H9 (cell line): ENCODE data around the gene EIF3K. TPM values are rescaled to one million over a fixed set of nuclear protein-coding genes. Genes with fewer than 3 reads are reported as not detected.

ENCODE experiments used
- DNase-seq: peaks from one replicate; pipeline ENCODE4 v3.0.0-alpha.2; 2017
- H2AFZ ChIP-seq: one replicate; pipeline ENCODE4 v1.6.1; 2013; ENCODE audit warnings: mild to moderate bottlenecking, low read length, control low read depth, moderate library complexity
- H2AK5ac ChIP-seq: 2 replicates; pipeline ENCODE4 v1.6.1; 2013; ENCODE audit warnings: low read length, control low read depth, mixed read lengths; ENCODE audit not compliant: insufficient read length
- H2BK120ac ChIP-seq: one replicate; pipeline ENCODE4 v1.6.1; 2013; ENCODE audit warnings: low read depth, mild to moderate bottlenecking, low read length, control low read depth, inconsistent platforms; ENCODE audit not compliant: poor library complexity, severe bottlenecking
- H2BK12ac ChIP-seq: 2 replicates; pipeline ENCODE4 v1.6.1; 2013; ENCODE audit warnings: low read length, control low read depth, mixed read lengths, low read depth; ENCODE audit not compliant: insufficient read length
- H2BK15ac ChIP-seq: 2 replicates; pipeline ENCODE4 v1.6.1; 2013; ENCODE audit warnings: low read depth, low read length, control low read depth
- H2BK20ac ChIP-seq: one replicate; pipeline ENCODE4 v1.6.1; 2013; ENCODE audit warnings: low read depth, mild to moderate bottlenecking, low read length, control low read depth, inconsistent platforms; ENCODE audit not compliant: poor library complexity, severe bottlenecking
- H2BK5ac ChIP-seq: 2 replicates; pipeline ENCODE4 v1.6.1; 2013; ENCODE audit warnings: low read length, control low read depth, mixed read lengths; ENCODE audit not compliant: insufficient read length
- H3K14ac ChIP-seq: 2 replicates; pipeline ENCODE4 v1.6.1; 2013; ENCODE audit warnings: low read length, control low read depth; ENCODE audit not compliant: insufficient read depth
- H3K18ac ChIP-seq: 2 replicates; pipeline ENCODE4 v1.6.1; 2013; ENCODE audit warnings: low read depth, mild to moderate bottlenecking, mixed read lengths, low read length, control low read depth; ENCODE audit not compliant: insufficient read length
- H3K23ac ChIP-seq: 2 replicates; pipeline ENCODE4 v1.6.1; 2013; ENCODE audit warnings: low read length, control low read depth, mixed read lengths, low read depth; ENCODE audit not compliant: insufficient read length
- H3K23me2 ChIP-seq: 2 replicates; pipeline ENCODE4 v1.6.1; 2013; ENCODE audit warnings: low read depth, mild to moderate bottlenecking, mixed read lengths, low read length, control low read depth; ENCODE audit not compliant: insufficient read length, poor library complexity, severe bottlenecking
- H3K27ac ChIP-seq: 2 replicates; pipeline ENCODE4 v1.5.1; 2013; ENCODE audit warnings: low read length, control low read depth, mixed read lengths, low read depth; ENCODE audit not compliant: insufficient read length
- H3K27me3 ChIP-seq: 2 replicates; pipeline ENCODE4 v1.6.1; 2013; ENCODE audit warnings: low read length, control low read depth, inconsistent platforms; ENCODE audit not compliant: insufficient read depth
- H3K4ac ChIP-seq: 2 replicates; pipeline ENCODE4 v1.6.1; 2013; ENCODE audit warnings: low read depth, mild to moderate bottlenecking, control low read depth, inconsistent platforms, low read length, moderate library complexity
- H3K4me1 ChIP-seq: 2 replicates; pipeline ENCODE4 v1.6.1; 2013; ENCODE audit warnings: low read length, control low read depth, inconsistent platforms; ENCODE audit not compliant: insufficient read depth
- H3K4me2 ChIP-seq: 2 replicates; pipeline ENCODE4 v1.6.1; 2013; ENCODE audit warnings: low read length, control low read depth, mixed read lengths; ENCODE audit not compliant: insufficient read length, insufficient read depth
- H3K56ac ChIP-seq: 2 replicates; pipeline ENCODE4 v1.6.1; 2013; ENCODE audit warnings: low read depth, mild to moderate bottlenecking, mixed read lengths, low read length, control low read depth; ENCODE audit not compliant: insufficient read length
- H3K79me1 ChIP-seq: 2 replicates; pipeline ENCODE4 v1.6.1; 2013; ENCODE audit warnings: low read depth, mild to moderate bottlenecking, moderate library complexity, low read length, control low read depth, inconsistent platforms; ENCODE audit not compliant: insufficient read depth, poor library complexity, severe bottlenecking
- H3K79me2 ChIP-seq: 2 replicates; pipeline ENCODE4 v1.6.1; 2013; ENCODE audit warnings: low read length, control low read depth, inconsistent platforms; ENCODE audit not compliant: insufficient read depth
- H3K9ac ChIP-seq: 2 replicates; pipeline ENCODE4 v1.6.1; 2013; ENCODE audit warnings: low read length, control low read depth, mixed read lengths; ENCODE audit not compliant: insufficient read length; ENCODE audit errors: extremely low read depth
- H3K9me3 ChIP-seq: one replicate; pipeline ENCODE4 v1.6.1; 2013; ENCODE audit warnings: low read depth, low read length, inconsistent platforms; ENCODE audit not compliant: control insufficient read depth
- H3T11ph ChIP-seq: one replicate; pipeline ENCODE4 v1.6.1; 2013; ENCODE audit warnings: mild to moderate bottlenecking, low read length, control low read depth, inconsistent platforms
- H4K20me1 ChIP-seq: one replicate; pipeline ENCODE4 v1.6.1; 2013; ENCODE audit not compliant: control insufficient read depth, insufficient read length, insufficient read depth
- H4K5ac ChIP-seq: 2 replicates; pipeline ENCODE4 v1.6.1; 2013; ENCODE audit warnings: low read depth, mild to moderate bottlenecking, mixed read lengths, low read length, control low read depth; ENCODE audit not compliant: insufficient read length
- H4K8ac ChIP-seq: replicated peaks from 2 replicates; pipeline ENCODE4 v1.6.1; 2013; ENCODE audit warnings: low read length, control low read depth, mixed read lengths, low read depth; ENCODE audit not compliant: insufficient read length
- H4K91ac ChIP-seq: 2 replicates; pipeline ENCODE4 v1.6.1; 2013; ENCODE audit warnings: low read depth, mild to moderate bottlenecking, moderate library complexity, mixed read lengths, low read length, control low read depth; ENCODE audit not compliant: insufficient read length
- H3K27ac Mint-ChIP-seq, 3 experiments: 2 replicates in 2 of 3; 3 replicates in 1 of 3; pipeline ENCODE4 v1.8.0; 2020 to 2021; ENCODE audit warnings: mixed read lengths in 3 of 3, mild to moderate bottlenecking in 1 of 3, moderate library complexity in 1 of 3
- H3K27me3 Mint-ChIP-seq: 2 replicates; pipeline ENCODE4 v1.8.0; 2021; ENCODE audit warnings: low read depth, mild to moderate bottlenecking, moderate library complexity, mixed read lengths
- H3K36me3 Mint-ChIP-seq, 3 experiments: 2 replicates in 2 of 3; 3 replicates in 1 of 3; pipeline ENCODE4 v1.8.0; 2020 to 2021; ENCODE audit warnings: low read depth in 3 of 3, mixed read lengths in 3 of 3; ENCODE audit not compliant: insufficient read depth in 1 of 3
- H3K4me1 Mint-ChIP-seq, 2 experiments: 2 replicates each; pipeline ENCODE4 v1.8.0; 2020; ENCODE audit warnings: mixed read lengths in 2 of 2
- H3K4me3 Mint-ChIP-seq, 2 experiments: 2 replicates in 1 of 2; 3 replicates in 1 of 2; pipeline ENCODE4 v1.8.0; 2020 to 2021; ENCODE audit warnings: mild to moderate bottlenecking in 2 of 2, mixed read lengths in 2 of 2, moderate library complexity in 1 of 2
- H3K9me3 Mint-ChIP-seq, 2 experiments: 2 replicates in 1 of 2; 3 replicates in 1 of 2; pipeline ENCODE4 v1.8.0; 2020; ENCODE audit warnings: mild to moderate bottlenecking in 2 of 2, mixed read lengths in 2 of 2, moderate library complexity in 1 of 2
- WGBS: extraction: QIAGEN DNeasy Blood & Tissue Kit; methylation state at CpG from one replicate; pipeline ENCODE4 v1.1.7; 2013; ENCODE audit warnings: missing lambda C conversion rate, low lambda C conversion rate, mixed read lengths; ENCODE audit not compliant: insufficient read length; ENCODE audit errors: extremely low coverage; 5-methylcytosine and 5-hydroxymethylcytosine counted together
- total RNA-seq: library from RNA; stranded (reverse); gene quantifications from 2 replicates; pipeline ENCODE4 v1.2.1, GENCODE V29; 2021
- TF ChIP-seq, protein P1 (sequence below): fragments of 200-600 bp; sonication (generic); conservative IDR thresholded peaks from 3 replicates; pipeline ENCODE4 v1.8.0; 2021; ENCODE audit warnings: antibody characterized with exemption, mild to moderate bottlenecking

Gene EIF3K
- total RNA-seq, 1 experiment from 2014 or later: 345 TPM

DNA sequence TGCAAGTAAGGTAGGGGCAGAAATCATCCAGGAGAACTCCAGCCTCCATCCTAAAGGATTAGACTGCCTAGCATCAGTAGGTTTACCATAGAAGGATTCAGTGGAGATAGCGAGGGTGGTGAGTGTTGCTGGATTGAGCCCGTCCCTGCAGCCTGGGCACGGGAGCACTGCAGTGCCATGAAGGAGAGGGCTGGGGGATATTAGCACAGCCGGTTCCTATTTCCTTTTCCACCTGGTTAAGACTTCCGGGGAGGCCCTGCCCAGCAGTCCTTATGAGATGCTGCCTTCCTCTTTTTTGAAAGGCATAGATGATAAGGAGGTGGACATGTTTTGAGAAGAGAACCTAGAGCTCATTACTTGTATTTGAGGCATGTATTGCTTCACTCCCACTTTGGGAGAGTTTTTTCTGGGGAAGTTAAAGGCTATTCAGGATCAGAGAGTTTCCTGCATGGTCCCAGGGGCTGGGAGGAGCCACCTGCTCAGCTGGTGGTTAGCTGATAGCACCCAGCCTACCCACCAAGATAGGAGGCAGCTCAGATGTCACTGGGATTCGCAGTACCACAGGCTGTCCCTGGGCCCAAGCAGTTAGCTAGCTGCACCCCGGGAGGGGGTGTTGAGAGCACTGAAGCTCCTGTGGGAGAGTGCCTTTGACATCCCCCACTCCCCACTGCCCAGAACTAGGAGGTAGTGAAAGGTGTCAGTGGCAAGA, 45.7 kb downstream of the EIF3K start:
- Histone ChIP-seq H2BK20ac (no peak overlapping the region), H2BK15ac (no peak overlapping the region), H3K27me3 (no peaks in the 10 kb centered on the region), H2AK5ac (no peak overlapping the region), H2BK5ac (peak overlapping the region; percentile 1), H3K23me2 (no peaks in the 10 kb centered on the region), H3K9ac (no peak overlapping the region), H3K4ac (no peak overlapping the region), H3K9me3 (no peaks in the 10 kb centered on the region), H3K18ac (peak overlapping the region; percentile 42), H4K91ac (peak overlapping the region; percentile 10), H3K56ac (no peak overlapping the region), H4K5ac (no peak overlapping the region), H4K20me1 (no peaks in the 10 kb centered on the region), H3K14ac (peak overlapping the region; percentile 53; the same call in 1 of the 2 replicates), H3K79me2 (peaks cover 44% of the 10 kb centered on the region; the same call in 1 of the 2 replicates), H3T11ph (no peak overlapping the region), H2BK12ac (peak overlapping the region; percentile 18), H3K27ac (peak overlapping the region; percentile 93), H2BK120ac (no peak overlapping the region), H2AFZ (no peak overlapping the region), H3K4me2 (no peak overlapping the region), H3K79me1 (peaks cover 4% of the 10 kb centered on the region), H4K8ac (no peak overlapping the region), H3K4me1 (peaks cover 46% of the 10 kb centered on the region), H3K23ac (no peak overlapping the region)
- Mint-ChIP-seq H3K4me3 (peak overlapping the region in 1 of 2 experiments; percentile 47; a peak in 2 of 5 replicates), H3K27me3 (no peaks in the 10 kb centered on the region), H3K27ac (peak overlapping the region; percentile 24 to 97 (median 75); a peak in 5 of 7 replicates), H3K36me3 (peaks cover 12 to 23% (median 15%) of the 10 kb centered on the region in 3 experiments), H3K4me1 (peaks cover 84 to 88% of the 10 kb centered on the region in 2 experiments), H3K9me3 (no peaks in the 10 kb centered on the region)
- no peak for DNase-seq
- TF ChIP-seq, protein P1, sequence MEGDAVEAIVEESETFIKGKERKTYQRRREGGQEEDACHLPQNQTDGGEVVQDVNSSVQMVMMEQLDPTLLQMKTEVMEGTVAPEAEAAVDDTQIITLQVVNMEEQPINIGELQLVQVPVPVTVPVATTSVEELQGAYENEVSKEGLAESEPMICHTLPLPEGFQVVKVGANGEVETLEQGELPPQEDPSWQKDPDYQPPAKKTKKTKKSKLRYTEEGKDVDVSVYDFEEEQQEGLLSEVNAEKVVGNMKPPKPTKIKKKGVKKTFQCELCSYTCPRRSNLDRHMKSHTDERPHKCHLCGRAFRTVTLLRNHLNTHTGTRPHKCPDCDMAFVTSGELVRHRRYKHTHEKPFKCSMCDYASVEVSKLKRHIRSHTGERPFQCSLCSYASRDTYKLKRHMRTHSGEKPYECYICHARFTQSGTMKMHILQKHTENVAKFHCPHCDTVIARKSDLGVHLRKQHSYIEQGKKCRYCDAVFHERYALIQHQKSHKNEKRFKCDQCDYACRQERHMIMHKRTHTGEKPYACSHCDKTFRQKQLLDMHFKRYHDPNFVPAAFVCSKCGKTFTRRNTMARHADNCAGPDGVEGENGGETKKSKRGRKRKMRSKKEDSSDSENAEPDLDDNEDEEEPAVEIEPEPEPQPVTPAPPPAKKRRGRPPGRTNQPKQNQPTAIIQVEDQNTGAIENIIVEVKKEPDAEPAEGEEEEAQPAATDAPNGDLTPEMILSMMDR: no peak
- WGBS: no CpG with 5 or more reads among the region's 7 CpGs
